Activated CD4-positive, alpha-beta T cell treated with anti-CD3 and anti-CD28 coated beads, Interleukin-2, Interleukin-4, amounts not matched to agents 100 ng/mL and 50 ng/mL, durations not matched to agents 16 hours and 8 hours (primary cell): ENCODE results near the gene PARP14.
A peak's percentile ranks its signal among the peaks of the same experiment; 100 is the strongest.
"Not testable (repeated sequence)": the region's sequence is repeated elsewhere in the genome, so short reads cannot be mapped to it uniquely, and the experiment has no call there.

Source experiments
- DNase-seq: peaks from one replicate; pipeline ENCODE4 v3.0.0-alpha.2; 2020; ENCODE audit warnings: low spot score

Gene PARP14

GRCh38 chr3:122727294-122727693 lies 46.7 kb downstream of the PARP14 start:
- DNase-seq: no peak

GRCh38 chr3:122727766-122728165 lies 47.1 kb downstream of the PARP14 start:
- DNase-seq: no peak

GRCh38 chr3:122728186-122728585 lies 47.5 kb downstream of the PARP14 start:
- DNase-seq: no peak

GRCh38 chr3:122728756-122729514 lies 48.3 kb downstream of the PARP14 start:
- no peak for DNase-seq

GRCh38 chr3:122730240-122730639 lies 49.6 kb downstream of the PARP14 start:
- DNase-seq: no peak

GRCh38 chr3:122732682-122733525 lies 52.3 kb downstream of the PARP14 start:
- DNase-seq: not testable (repeated sequence)

GRCh38 chr3:122739172-122739571 lies 58.5 kb downstream of the PARP14 start:
- DNase-seq: no peak

GRCh38 chr3:122742234-122742633 lies 61.6 kb downstream of the PARP14 start:
- DNase-seq: no peak

- no peak for DNase-seq
These were observed 63.0 kb downstream of the PARP14 start for GRCh38 chr3:122743581-122744120.

GRCh38 chr3:122745369-122746021 lies 64.9 kb downstream of the PARP14 start:
- DNase-seq: no peak

- not testable (repeated sequence) for DNase-seq
These were observed 66.7 kb downstream of the PARP14 start for GRCh38 chr3:122747295-122747694.

- no peak for DNase-seq
These were observed 67.7 kb downstream of the PARP14 start for GRCh38 chr3:122748347-122748746.

GRCh38 chr3:122754929-122755328 lies 74.3 kb downstream of the PARP14 start:
- peak; percentile 55 for DNase-seq

- DNase-seq: no peak
These were observed 74.9 kb downstream of the PARP14 start for GRCh38 chr3:122755491-122755890.

GRCh38 chr3:122758877-122759560 lies 78.4 kb downstream of the PARP14 start:
- no peak for DNase-seq

- DNase-seq: no peak
These were observed 80.0 kb downstream of the PARP14 start for GRCh38 chr3:122760453-122761271.

- DNase-seq: no peak
These were observed 85.8 kb downstream of the PARP14 start for GRCh38 chr3:122766430-122766829.

- no peak for DNase-seq
These were observed 87.1 kb downstream of the PARP14 start for GRCh38 chr3:122767540-122768372.

- DNase-seq: no peak
These were observed 90.0 kb downstream of the PARP14 start for GRCh38 chr3:122770521-122771202.
